Cortex of kidney (tissue), 1 donor: ENCODE data around the gene MAPK8.

Source experiments
- DNase-seq: peaks from one replicate; lab custom pipeline; 2025; lab: John Stamatoyannopoulos, UW

The MAPK8 gene

GRCh38 chr10:48292616-48293015, 13.9 kb upstream of the MAPK8 start:
- no peak for DNase-seq

GRCh38 chr10:48294431-48294830, 12.0 kb upstream of the MAPK8 start:
- no peak for DNase-seq

DNA sequence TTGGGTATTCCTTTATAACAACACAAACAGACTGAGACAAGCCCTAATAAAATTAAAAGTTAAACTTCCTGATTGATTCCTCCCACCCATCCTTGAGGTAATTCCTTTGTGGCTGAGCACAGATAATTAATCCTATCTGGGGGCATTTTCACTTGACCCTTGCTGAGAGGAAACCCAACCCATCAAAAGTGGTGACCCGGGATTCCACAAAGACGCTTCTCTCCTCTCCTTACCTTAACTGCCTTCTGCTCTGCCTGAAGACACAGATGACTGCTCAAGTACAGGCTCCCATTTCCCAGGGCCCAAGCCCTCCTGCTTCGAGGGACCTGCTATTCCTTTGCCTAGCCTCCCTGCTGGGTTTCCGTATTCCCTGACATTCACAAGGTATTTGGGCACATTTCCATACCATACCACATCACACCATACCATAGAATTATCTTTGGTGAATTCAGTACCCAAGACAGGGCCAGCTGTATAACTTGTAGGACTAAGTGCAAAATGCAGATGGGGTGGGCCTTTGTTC, 9.8 kb upstream of the MAPK8 start:
- no peak for DNase-seq

GRCh38 chr10:48299066-48299465, 7.4 kb upstream of the MAPK8 start:
- no peak for DNase-seq

- no peak for DNase-seq
Measured at GRCh38 chr10:48299692-48300091, 6.8 kb upstream of the MAPK8 start.

DNA sequence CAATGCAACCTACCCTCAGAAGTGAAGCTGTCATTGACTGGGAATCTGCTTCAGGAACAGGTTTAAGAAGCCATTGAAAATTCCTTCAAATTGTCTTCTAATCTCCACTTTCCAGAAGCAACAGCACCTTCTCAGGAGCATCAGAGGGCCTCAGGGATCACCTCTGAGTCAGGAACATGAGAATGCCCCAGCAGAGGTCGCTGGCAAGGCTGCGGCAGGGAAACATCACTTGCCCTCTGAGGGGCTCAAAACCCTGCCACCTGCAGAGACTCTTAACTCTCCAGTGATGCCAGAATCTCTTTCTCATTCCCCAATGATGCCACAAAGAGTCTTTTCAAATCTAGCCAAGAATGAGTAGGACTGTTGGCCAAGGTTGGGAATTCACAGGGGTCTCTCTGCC, 5.9 kb upstream of the MAPK8 start:
- DNase-seq: no peak

- no peak for DNase-seq
Measured at GRCh38 chr10:48302515-48303476, 3.7 kb upstream of the MAPK8 start.

DNA sequence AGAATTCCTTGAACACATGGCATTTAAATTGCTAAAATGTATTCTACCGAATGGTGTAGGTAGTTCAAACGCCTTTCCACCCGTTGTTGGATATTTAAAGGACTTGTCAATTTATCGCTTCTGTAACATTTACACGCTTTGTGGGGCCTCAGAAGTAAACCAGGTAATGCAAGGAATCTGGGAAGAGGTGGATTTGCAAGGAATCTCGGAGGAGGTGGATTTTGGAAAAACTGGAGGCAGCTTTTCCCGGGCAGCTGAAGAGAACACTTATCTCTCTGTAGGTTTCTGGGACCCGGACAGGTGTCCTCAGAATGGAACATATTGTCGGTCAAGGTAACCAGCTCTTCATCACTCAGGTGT, 592 bp upstream of the MAPK8 start:
- no peak for DNase-seq

DNA sequence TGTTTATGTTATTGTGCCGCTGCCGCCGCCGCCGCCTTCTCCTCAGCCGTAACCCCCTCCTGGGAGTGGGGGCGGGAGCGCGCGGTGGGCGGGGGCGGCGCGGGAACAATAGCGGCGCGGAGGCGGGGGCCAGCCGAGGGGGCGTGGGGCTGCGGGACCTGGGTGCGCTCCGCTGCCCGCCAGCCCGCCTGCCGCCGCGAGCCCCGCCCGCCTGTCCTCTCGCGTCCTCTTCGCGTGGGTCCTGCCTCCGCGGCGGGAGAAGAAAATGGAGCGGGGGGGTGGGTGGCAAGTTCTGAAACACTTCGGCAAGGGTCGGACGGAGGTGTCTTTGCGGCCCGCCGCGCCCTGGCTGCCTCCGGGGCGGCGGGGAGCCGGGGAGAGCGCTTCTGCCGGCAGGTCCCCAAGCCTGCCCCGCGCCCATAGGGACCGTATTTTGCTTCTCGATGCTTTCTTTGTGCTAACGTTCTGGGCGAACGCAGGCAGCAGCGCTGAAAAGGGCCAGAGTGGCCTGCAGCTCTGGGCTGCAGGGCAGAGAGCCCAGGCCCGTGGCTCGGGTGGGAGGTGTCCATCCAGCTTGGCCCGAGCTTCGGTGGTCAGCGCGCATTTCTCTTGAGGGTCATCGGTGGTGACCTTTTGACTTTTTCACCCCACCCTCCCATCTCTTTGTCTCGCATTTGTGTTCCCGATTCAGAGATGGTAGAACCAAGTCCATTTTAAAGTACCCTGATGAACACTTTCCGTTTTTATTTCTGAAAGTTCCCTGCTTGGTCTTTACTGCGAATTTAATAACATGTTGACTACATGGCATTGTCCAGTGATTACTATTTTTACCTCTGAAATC, 613 bp downstream of the MAPK8 start:
- DNase-seq: no peak

- DNase-seq: no peak
Measured at GRCh38 chr10:48307711-48308018, 1.2 kb downstream of the MAPK8 start.

DNA sequence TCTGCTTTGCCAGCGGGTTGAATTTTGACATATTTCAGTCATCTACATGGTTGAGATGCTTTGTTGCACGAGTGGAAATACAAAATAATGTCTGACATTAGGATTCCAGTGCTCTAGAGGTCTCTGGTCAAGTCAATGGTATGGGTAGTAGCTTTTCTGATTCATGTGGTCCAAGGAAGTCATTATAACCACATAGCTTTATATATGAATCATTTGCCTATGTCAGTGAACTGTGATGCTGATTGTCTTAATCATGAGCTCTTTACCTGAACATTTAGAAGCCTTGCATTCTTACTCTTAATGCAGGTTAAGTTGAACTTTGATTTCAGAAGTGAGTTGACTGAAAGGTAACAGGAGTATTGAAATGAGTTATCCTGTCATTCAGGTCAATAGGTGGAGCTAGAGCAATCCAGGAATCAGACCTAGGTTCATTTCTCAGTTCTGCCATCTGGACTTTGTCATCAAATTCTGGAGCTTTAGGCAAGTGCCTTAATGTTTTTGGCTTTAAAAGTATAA, 3.3 kb downstream of the MAPK8 start:
- DNase-seq: no peak

- no peak for DNase-seq
Measured at GRCh38 chr10:48314107-48314506, 7.6 kb downstream of the MAPK8 start.

- no peak for DNase-seq
Measured at GRCh38 chr10:48316236-48316635, 9.8 kb downstream of the MAPK8 start.

DNA sequence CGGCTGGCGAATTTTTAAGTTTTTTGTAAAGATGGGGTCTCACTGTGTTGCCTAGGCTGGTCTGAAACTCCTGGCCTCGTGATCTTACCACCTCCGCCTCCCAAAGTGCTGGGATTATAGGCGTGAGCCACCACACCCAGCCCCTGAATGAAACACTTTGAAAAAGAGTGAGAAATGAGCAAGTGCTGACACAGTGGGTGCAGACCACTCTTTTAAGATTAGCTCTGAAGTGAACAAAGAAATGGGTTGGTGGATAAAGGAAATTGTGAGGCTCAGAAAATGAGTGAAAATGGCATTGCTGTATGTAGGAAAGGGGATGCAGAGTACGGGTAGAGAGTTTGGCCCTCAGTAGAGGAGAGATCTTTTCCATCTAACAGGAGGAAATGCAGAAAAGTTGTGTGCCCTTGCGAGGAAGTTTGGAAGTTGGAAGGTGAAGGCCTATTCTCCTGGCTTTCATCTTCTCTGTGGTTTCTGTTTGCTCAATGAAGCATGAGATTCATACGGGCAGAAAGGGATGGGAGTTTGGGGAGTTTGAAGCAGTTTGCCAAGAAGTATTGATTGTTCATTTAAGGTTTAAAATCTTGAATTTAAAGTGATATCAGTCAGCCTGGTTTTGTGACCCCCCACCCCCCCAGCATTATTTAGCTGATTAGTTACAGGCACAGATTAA, 11.0 kb downstream of the MAPK8 start:
- DNase-seq: no peak

DNA sequence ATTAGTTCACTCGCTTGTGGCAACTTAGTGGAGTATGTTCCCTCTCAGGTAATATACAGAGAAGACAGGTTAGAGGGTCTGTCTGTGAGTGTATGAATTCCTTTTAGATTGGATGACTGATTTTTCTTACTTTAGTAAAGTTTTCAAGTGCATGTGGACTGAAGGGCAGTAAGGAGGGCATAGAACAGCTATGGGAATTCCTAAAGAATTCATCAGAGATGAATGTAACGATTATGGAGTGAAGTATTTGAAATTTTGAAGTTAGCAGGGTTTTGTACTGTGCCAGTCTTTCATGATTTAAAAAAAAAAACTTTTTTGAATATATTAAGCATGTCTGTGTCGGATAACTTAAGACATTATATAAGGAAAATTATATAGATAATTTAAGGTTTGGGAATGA, 15.5 kb downstream of the MAPK8 start:
- DNase-seq: no peak

DNA sequence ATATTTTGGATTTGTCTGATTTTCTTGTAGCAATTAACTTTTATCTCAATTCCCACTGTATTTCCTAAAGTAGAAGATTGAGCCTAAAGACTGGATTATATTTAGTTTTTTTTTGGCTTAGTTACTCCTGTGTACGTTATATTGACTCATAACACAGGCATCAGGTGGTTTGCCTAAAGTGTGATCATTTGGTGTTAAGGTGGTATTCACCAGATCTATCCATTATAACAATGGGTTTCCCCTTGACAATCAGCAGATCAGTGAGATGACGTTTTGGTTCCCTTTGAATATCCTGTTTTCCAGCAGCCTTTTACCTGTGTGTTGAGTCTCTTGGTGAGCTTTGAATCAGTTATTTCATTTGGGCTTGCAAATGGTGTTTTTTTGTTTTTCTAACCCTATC, 18.1 kb downstream of the MAPK8 start:
- DNase-seq: no peak

DNA sequence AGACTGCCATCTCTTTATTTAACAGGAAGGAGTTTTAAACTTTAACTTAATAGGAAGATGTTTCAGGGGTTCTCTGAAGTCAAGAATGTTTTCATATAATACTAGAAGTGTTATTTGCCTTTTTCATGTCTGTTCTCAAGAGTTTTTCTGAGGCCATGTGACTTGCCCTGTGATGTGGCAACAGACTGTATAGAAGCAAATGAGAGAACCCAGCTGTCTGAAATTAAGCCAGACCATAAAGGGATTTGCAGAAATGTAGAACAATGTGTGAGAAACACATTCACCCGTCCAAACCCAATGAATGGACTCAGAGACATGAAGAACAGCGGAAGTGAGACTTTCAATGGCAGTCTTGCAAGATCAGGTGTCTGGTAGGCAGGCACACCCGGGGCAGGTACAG, 23.8 kb downstream of the MAPK8 start:
- DNase-seq: no peak

- DNase-seq: no peak
Measured at GRCh38 chr10:48331436-48331835, 25.0 kb downstream of the MAPK8 start.

DNA sequence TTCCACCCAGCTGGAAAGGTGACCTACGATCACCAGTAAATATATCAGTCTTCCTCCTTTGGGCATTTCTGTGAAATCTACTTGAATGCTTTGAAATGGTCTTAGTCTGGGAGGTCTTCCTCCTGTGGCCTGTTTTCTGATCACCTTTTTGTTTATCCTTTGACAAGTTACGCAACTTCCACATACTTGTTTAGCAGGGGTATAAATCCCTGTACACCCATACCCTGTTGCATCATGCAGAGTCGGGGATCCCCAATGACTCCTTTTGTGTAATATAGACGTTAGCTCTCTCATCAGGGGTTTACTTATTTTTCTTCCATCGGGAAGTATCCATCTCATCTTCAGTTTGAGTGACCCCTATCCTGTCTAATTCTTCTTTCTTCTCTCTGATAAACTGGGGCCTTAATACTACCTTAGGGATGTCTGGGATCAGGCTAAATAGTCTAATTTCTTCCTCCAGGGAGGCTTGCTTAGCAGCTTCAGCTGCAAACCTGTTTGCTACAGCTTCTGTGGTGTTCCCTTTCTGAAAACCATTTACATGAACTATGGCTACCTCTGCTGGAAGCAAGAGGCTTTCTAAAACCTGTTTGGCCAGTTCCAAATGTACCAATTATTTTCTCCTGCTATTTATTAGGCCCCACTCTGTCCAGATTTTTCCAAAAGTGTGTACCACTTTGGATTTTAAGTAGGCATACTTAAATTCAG, 25.8 kb downstream of the MAPK8 start:
- no peak for DNase-seq

GRCh38 chr10:48332871-48333216, 26.4 kb downstream of the MAPK8 start:
- no peak for DNase-seq

DNA sequence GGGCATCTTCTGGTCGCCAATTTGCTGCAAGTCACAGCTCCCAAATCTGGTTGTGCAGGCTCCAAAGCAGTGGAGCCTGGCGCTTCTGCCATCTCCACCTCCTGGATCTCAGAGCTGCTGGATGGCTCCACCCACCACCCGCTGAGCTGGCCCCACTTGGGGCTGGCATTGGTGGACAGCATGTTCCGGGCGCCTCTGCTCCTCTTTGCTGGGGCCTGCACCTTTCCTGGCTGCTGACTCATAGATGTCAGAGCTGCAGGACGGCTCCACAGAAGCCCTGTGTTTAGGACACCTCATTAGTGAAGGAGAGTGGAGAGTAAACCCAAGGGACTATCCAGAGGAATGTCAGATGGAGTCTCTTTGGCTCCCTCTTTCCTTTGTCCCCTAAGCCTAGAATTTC, 27.4 kb downstream of the MAPK8 start:
- no peak for DNase-seq

DNA sequence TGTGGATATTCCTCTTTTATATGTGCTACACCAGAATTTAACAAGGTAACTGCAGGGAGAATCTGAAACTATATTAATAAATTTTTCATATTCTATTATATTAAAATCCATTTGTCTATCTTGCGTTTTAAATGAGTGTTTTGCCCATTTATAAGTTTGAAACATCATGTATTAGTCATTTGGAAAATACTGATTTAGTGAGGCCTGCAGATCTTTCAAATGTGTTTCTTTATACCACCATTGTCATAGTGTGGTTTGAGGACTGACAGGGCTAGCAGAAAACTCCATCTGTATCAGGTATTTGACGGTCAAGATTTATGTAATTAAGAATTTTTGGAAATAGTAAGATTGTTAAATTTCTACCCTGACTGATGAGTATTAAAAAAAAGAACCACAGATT, 29.3 kb downstream of the MAPK8 start:
- no peak for DNase-seq
